ENCODE results near the gene NAB1. TPM values are rescaled to one million over a fixed set of nuclear protein-coding genes. Genes with fewer than 3 reads are reported as not detected.

Gene NAB1
- total RNA-seq, 1 experiment from 2014 or later: 36.9 TPM

- Histone ChIP-seq H3K14ac (ENCODE audit: insufficient read depth, low read length) (no peak overlapping the region), H2AK5ac (ENCODE audit: insufficient read length, low read length) (no peak overlapping the region), H3K18ac (ENCODE audit: insufficient read length, low read depth, low read length) (no peak overlapping the region), H3K27me3 (ENCODE audit: insufficient read depth, low read length) (no peaks in the 10 kb centered on the region), H2BK5ac (ENCODE audit: insufficient read length, low read length) (no peak overlapping the region), H2BK20ac (ENCODE audit: low read depth, low read length, poor library complexity, severe bottlenecking) (no peak overlapping the region), H3T11ph (ENCODE audit: low read length) (no peak overlapping the region), H2AFZ (ENCODE audit: low read length) (no peak overlapping the region), H3K9me3 (ENCODE audit: control insufficient read depth, low read depth, low read length) (no peaks in the 10 kb centered on the region), H3K23me2 (ENCODE audit: insufficient read length, low read depth, low read length, poor library complexity, severe bottlenecking) (no peaks in the 10 kb centered on the region), H3K23ac (ENCODE audit: insufficient read length, low read depth, low read length) (no peak overlapping the region), H3K56ac (ENCODE audit: insufficient read length, low read depth, low read length) (no peak overlapping the region), H2BK12ac (ENCODE audit: insufficient read length, low read depth, low read length) (no peak overlapping the region), H3K4me2 (ENCODE audit: insufficient read depth, insufficient read length, low read length) (no peak overlapping the region), H3K9ac (ENCODE audit: extremely low read depth, insufficient read length, low read length) (no peak overlapping the region), H2BK15ac (ENCODE audit: low read depth, low read length) (no peak overlapping the region), H3K27ac (ENCODE audit: insufficient read length, low read depth, low read length) (no peak overlapping the region), H3K4me1 (ENCODE audit: insufficient read depth, low read length) (peaks cover 13% of the 10 kb centered on the region; the same call in 1 of the 2 replicates), H3K4ac (ENCODE audit: low read depth, low read length) (no peak overlapping the region), H3K79me1 (ENCODE audit: insufficient read depth, low read depth, low read length, poor library complexity, severe bottlenecking) (no peaks in the 10 kb centered on the region), H3K79me2 (ENCODE audit: insufficient read depth, low read length) (no peaks in the 10 kb centered on the region), H4K91ac (ENCODE audit: insufficient read length, low read depth, low read length) (no peak overlapping the region), H4K8ac (replicated peaks; ENCODE audit: insufficient read length, low read depth, low read length) (no peak overlapping the region), H4K5ac (ENCODE audit: insufficient read length, low read depth, low read length) (no peak overlapping the region), H4K20me1 (ENCODE audit: control insufficient read depth, insufficient read depth, insufficient read length) (no peaks in the 10 kb centered on the region), H2BK120ac (ENCODE audit: low read depth, low read length, poor library complexity, severe bottlenecking) (no peak overlapping the region)
- TF ChIP-seq CTCF (conservative IDR thresholded peaks at IDR 0.05): peak; percentile 94
- peak; percentile 89 for DNase-seq
- no peaks in the 10 kb centered on the region for H3K27me3 Mint-ChIP-seq (ENCODE audit: low read depth)
- H3K36me3 Mint-ChIP-seq (ENCODE audit: insufficient read depth in 1 of 3, low read depth in 3 of 3): peaks cover 0 to 3% (median 0%) of the 10 kb centered on the region in 3 experiments; a peak in 1 of 7 replicates
- peak overlapping the region; percentile 55 to 82 (median 56); a peak in 6 of 7 replicates for H3K27ac Mint-ChIP-seq
- H3K4me3 Mint-ChIP-seq: peak overlapping the region; percentile 6 to 18; a peak in 1 of 5 replicates
- H3K9me3 Mint-ChIP-seq: no peaks in the 10 kb centered on the region
- WGBS (ENCODE audit: extremely low coverage, insufficient read length, low lambda C conversion rate): no CpG with 5 or more reads among the region's 12 CpGs
- peaks cover 45 to 46% of the 10 kb centered on the region in 2 experiments for H3K4me1 Mint-ChIP-seq
Measured at GRCh38 chr2:190679813-190680591, 31.1 kb downstream of the NAB1 start.
